CD4-positive, alpha-beta T cell treated with Interleukin-15 for 1 hour (primary cell): Measurements from ENCODE around the gene LASP1.
"Not testable (repeated sequence)": the region's sequence is repeated elsewhere in the genome, so short reads cannot be mapped to it uniquely, and the experiment has no call there.

ENCODE experiments used
- DNase-seq: peaks from one replicate; pipeline ENCODE4 v3.0.0-alpha.2; 2020

LASP1 gene

DNA sequence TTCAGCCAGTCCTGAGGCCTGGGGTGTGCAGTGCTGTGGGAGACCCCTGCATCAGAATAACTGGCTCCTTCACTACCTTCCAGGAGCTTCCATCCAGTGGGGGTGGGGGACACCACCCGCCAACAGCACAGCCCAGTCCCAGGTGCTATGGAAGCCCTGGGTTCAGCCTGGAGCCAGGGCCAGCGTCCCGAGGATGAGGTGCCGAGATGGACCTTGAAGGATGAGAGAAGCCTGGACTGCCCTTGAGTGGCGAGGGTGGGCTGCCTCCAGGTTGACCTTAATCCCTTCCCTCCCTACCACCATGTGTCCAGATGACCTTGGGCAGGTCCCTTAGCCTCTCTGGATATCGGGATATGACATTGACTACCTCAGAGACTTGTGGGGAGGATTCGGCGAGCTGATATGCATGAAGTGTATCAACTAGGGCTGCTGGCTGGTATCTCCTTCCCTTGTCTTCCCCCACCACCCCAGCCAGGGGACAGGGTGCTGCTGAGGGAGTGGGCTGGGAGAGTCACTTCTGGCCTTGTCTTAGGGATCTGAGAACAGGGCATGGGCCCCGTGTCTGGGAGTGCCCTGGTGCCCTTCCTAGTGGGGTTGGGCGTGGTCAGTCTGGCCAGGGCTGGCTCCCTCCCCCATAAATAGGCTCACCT lies 41.3 kb downstream of the LASP1 start:
- DNase-seq, result no peak

DNA sequence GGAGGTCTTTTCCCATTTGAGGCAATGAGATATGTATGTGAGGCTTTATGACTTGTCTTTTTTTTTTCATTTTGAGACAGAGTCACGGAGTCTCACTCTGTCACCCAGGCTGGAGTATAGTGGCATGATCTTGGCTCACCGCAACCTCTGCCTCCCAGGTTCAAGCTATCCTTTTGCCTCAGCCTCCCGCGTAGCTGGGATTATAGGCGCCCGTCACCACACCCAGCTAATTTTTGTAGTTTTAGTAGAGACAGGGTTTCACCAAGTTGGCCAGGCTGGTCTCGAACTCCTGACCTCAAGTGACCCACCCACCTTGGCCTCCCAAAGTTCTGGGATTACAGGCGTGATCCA lies 41.8 kb downstream of the LASP1 start:
- DNase-seq, result not testable (repeated sequence)

- DNase-seq, result no peak
Observed at GRCh38 chr17:38912221-38912813, 42.5 kb downstream of the LASP1 start.

- no peak for DNase-seq
Observed at GRCh38 chr17:38914741-38915638, 45.1 kb downstream of the LASP1 start.

DNA sequence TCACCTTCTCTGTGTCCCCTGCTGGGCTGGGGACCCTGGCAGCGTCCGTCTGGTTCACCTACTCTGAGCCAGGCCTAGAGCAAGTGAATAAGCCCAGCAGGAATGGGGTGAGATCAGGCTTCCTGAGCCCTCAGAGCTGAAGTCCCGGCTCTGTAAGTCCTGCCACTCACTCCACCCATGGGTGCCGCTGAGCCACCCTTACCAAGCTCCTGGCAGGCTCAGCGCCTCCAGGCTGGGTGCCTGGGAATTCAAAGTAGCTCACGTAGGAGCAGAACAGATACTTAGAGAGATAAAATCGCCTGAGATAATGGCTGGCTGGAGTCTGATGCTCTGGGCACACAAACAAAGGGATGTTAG lies 45.8 kb downstream of the LASP1 start:
- DNase-seq, result no peak

GRCh38 chr17:38916771-38917170 lies 46.9 kb downstream of the LASP1 start:
- no peak for DNase-seq

- no peak for DNase-seq
Observed at GRCh38 chr17:38917259-38917658, 47.4 kb downstream of the LASP1 start.

- DNase-seq, result no peak
Observed at GRCh38 chr17:38918129-38918913, 48.5 kb downstream of the LASP1 start.

GRCh38 chr17:38918916-38919315 lies 49.1 kb downstream of the LASP1 start:
- no peak for DNase-seq

GRCh38 chr17:38919316-38920078 lies 49.6 kb downstream of the LASP1 start:
- DNase-seq, result no peak

GRCh38 chr17:38920374-38921291 lies 50.8 kb downstream of the LASP1 start:
- DNase-seq, result no peak

- no peak for DNase-seq
Observed at GRCh38 chr17:38921756-38922411, 52.0 kb downstream of the LASP1 start.

GRCh38 chr17:38922538-38923297 lies 52.9 kb downstream of the LASP1 start:
- DNase-seq, result no peak

GRCh38 chr17:38925263-38925995 lies 55.6 kb downstream of the LASP1 start, which contains the start of gene LASP1NB:
Gene LASP1NB (plus strand): TSS chr17:38925614.
- DNase-seq, result peak; percentile 59

DNA sequence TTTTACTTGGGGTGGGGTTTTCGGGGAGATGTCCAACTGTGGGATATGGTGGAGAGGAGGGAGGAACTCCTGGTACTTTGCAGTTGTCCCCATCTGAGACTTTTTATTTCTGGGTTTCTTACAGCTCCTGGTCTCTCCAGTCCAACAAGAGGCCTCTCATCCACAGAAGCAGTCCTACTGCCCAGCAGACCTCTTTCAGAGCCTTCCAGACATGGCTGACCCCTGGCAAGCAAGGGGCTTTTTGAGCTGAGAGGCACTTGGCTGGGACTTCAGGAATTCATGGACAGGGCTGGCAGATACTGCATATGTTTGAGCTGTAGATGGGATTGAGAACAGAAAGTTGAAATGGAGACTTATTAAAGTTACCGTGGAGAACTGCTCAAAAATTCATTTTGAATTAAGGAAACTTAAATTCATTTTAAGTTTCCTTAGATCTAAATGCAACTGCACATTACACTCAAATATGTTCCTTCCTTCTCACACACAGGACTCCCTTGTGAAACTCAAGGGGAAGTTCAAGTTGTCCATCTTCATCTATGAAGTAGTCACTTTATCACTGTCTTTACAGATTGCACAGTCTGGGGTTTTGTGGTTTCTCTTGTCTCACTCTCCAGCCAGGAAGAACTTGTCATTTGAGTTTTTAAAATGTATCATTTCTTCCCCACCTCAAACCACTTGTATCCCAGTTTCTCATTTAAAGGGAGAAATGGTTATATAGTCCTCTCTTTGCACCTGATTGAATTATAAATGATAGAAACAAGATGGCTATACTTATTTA lies 56.6 kb downstream of the LASP1 start:
- DNase-seq, result no peak

DNA sequence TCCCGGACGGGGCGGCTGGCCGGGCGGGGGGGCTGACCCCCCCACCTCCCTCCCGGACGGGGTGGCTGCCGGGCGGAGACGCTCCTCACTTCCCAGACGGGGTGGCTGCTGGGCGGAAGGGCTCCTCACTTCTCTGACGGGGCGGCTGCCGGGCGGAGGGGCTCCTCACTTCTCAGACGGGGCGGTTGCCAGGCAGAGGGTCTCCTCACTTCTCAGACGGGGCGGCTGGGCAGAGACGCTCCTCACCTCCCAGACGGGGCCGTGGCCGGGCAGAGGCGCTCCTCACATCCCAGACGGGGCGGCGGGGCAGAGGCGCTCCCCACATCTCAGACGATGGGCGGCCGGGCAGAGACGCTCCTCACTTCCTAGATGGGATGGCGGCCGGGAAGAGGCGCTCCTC lies 60.9 kb downstream of the LASP1 start:
- not testable (repeated sequence) for DNase-seq

GRCh38 chr17:38933962-38934361 lies 64.1 kb downstream of the LASP1 start:
- DNase-seq, result not testable (repeated sequence)

DNA sequence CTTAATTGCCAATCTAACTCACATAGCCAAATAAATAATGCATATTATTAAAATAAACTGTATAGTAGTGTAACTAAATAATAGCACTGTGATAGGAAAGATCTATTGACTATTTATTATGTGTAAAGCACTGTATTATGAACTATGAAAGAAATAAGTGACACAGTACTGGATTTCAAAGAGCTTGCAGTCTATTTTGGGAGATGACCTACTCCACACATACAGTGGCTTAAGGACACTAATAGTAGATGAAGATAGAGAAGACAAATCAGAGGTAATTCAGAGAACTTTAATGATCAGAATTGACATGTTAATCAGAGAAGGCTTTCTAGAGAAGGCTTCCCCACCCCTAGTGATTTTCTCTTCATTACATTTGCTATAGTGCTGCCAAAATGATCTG lies 70.1 kb downstream of the LASP1 start:
- no peak for DNase-seq
